ENCODE results near the gene MRGPRE.

DNA sequence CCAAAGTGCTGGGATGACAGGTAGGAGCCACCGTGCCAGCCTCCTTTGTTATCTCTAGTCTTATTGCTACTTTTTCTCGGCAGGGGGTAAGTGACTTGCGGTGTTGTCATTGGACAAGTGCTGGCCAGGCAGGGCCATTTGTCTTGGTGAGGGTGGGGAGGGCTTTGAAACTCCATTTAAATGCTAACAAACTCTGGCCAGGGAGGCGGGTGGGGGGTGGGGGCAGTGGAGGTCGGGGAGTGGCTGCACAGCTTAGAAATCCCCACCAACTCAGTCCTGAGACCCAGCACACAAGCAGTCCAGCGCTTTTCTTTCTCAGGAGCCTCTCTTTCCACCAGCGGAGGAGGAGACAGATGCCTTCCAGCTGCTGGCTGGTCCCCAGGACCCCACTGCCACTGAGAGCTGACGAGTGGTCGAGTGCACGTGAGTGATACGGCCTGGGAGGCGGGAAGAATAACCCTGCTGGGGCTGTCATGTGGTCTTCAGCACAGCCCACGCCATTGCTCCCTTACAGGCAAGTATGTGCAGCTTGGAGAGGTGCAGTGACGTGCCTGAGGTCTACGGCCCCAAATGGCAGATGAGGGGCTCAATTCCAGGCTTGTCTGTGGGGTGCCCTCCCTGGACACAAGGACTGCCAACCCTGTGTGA, 42.9 kb downstream of the MRGPRE start:
- TF ChIP-seq, protein P1, sequence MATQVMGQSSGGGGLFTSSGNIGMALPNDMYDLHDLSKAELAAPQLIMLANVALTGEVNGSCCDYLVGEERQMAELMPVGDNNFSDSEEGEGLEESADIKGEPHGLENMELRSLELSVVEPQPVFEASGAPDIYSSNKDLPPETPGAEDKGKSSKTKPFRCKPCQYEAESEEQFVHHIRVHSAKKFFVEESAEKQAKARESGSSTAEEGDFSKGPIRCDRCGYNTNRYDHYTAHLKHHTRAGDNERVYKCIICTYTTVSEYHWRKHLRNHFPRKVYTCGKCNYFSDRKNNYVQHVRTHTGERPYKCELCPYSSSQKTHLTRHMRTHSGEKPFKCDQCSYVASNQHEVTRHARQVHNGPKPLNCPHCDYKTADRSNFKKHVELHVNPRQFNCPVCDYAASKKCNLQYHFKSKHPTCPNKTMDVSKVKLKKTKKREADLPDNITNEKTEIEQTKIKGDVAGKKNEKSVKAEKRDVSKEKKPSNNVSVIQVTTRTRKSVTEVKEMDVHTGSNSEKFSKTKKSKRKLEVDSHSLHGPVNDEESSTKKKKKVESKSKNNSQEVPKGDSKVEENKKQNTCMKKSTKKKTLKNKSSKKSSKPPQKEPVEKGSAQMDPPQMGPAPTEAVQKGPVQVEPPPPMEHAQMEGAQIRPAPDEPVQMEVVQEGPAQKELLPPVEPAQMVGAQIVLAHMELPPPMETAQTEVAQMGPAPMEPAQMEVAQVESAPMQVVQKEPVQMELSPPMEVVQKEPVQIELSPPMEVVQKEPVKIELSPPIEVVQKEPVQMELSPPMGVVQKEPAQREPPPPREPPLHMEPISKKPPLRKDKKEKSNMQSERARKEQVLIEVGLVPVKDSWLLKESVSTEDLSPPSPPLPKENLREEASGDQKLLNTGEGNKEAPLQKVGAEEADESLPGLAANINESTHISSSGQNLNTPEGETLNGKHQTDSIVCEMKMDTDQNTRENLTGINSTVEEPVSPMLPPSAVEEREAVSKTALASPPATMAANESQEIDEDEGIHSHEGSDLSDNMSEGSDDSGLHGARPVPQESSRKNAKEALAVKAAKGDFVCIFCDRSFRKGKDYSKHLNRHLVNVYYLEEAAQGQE (IDR thresholded peaks at IDR 0.05; ENCODE audit: low read depth), result no peak
- no peak for TF ChIP-seq YY1 (IDR thresholded peaks at IDR 0.05; ENCODE audit: low read depth)
- TF ChIP-seq NFIC (IDR thresholded peaks at IDR 0.05), result no peak
